Tongue (tissue), 2 donors: Measurements from ENCODE around the gene UTF1. TPM values are rescaled to one million over a fixed set of nuclear protein-coding genes. Genes with fewer than 3 reads are reported as not detected.
"Not testable (repeated sequence)": the region's sequence is repeated elsewhere in the genome, so short reads cannot be mapped to it uniquely, and the experiment has no call there.

Experiments used
- DNase-seq: peaks from one replicate; pipeline ENCODE4 v3.0.0-alpha.2; 2015
- total RNA-seq: library from RNA; depleted of rRNA; stranded (reverse); fragments of >200 nt; gene quantifications from one replicate; pipeline ENCODE4 v1.2.3, GENCODE V29; 2014

UTF1 gene
- total RNA-seq, 1 donor from 2014 or later = not detected

DNA sequence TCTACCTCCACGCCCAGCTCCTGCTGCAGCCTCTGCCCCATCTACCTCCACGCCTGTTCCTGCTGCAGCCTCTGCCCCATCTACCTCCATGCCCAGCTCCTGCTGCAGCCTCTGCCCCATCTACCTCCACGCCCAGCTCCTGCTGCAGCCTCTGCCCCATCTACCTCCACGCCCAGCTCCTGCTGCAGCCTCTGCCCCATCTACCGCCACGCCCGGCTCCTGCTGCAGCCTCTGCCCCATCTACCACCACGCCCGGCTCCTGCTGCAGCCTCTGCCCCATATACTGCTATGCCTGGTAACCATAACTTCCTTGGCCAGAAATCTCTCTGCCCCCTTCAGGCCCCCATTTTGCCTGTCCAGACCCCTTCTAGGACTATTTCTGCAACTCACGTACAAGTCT is 35.0 kb downstream of the UTF1 start:
- DNase-seq = not testable (repeated sequence)

DNA sequence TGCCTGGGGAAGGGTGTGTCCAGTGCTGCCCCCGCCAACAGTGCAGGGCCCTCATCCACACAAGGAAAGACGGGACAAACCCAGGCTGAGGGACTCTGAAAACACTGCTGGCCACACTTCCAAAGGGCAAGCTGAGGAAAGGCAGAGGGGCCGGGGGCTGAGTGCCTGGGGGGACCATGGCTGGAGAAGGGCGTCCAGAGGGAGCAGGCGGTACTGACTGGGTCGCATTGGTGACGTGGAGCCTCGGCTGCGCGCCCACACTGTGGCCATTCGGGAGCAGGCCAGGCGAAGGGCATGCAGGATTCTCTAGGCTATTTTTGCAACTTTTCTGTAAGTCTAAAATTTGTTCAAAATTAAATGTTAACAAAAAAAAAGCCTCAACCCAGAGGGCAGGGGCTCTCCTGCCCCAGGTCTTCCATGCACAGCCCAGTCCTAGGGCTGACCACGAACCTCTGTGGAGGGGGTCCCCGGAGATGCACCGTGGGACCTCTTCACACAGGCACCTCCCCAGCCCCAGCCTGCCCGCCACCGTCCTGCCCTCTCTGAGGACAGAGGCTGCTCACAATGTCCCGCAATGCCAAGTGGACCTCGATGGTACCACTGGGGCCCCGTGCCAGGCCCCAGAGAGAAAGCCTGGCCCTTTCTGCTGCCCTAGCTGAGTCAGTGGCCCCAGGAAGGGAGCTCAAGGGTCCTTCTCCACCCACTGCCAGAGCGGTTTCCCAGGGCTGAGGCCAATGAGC is 36.2 kb downstream of the UTF1 start:
- no peak for DNase-seq

DNA sequence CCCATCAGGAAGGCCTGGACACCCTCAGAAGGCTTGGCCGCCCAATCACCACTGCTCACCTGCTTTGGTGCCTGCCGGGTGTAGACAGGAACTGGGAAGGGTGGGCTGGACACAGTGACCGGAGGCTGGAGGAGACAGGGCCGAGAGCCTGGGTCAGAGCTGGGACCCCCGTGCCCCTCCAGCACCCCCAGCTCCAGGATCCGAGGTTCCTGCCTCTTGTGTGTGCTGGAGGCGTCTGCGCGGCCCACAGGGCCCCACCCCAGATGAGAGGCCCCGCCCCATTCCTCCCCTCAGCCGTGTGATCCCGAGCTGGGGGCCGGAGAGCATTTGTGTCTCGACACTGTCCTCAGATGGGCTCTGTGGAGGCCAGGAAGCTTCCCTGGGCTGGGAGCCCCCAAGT is 37.3 kb downstream of the UTF1 start:
- no peak for DNase-seq

DNA sequence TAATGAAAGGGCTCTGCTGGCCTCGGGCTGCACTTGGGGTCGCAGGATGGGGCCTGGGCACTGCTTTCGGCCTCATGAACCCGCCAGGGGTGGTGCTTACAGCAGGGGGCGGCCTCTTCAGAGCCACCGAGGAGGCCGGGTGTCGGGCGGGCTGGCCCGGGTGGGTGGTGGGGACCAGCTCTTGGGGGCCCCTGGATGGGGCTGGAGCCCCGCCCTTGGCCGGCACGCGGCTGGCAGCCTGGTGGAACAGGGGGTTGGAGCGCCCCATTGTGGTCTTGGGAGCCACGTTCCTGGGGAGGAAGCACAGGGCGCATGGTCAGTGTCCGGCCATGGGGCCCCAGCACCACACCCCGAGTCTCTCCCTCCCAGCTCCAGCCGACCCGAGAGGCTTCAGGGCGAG is 37.8 kb downstream of the UTF1 start:
- DNase-seq = no peak

DNA sequence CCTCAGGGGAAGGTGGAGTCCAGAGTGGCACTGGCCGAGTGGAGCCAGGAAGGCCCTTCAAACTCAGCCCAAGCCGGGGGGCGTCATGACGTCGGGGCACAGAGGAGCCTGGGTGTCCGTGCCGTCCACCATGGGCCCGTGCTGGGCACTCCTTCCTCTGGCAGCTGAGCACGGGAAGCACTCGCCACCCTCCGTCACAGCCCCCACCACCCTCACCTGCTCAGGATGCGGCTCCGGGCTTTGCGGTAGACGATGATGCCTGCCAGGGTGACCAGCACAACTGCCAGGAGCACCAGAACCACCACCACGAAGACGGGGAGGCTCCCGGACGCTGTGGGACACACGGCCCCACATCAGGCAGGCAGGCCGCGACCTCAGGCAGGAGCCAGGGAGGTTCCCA is 38.5 kb downstream of the UTF1 start:
- no peak for DNase-seq

DNA sequence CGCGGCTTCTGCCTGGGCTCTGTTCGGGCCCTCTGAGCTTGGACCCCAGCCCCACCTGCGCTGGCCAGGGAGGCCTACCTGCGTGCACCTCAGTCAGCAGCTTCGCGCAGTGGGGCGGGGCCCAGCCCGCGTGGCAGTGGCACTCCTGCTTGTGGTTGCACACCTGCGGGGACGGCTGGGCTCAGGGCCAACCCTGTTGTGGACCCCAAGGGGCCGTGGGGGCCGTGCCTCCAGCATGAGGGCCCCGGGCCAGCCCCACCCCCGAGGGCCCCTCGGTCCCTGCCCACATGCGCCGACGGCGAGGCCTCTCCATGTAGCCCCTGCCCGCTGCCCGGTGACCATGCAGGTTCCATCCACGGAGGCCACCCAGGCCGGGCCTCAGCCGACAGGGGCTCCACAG is 39.4 kb downstream of the UTF1 start:
- no peak for DNase-seq

DNA sequence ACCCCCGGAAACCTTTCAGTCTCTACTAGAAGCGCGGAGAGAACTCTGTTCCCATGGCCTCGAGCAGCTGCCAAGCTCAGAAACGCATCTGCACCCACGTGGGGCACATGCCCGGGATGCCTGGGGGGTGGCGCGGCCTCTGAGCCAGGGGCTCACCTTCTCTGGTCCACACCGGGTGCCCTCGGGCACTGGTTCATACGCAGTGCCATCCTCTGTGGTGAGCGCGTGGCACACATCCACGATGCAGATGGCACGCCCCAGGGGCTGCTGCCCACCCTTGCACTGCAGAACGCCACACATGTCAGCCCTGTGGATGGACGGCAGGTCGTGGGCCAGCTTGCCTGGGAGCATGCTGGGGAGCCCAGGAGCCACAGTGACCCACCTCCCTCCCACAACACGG is 40.2 kb downstream of the UTF1 start:
- no peak for DNase-seq

DNA sequence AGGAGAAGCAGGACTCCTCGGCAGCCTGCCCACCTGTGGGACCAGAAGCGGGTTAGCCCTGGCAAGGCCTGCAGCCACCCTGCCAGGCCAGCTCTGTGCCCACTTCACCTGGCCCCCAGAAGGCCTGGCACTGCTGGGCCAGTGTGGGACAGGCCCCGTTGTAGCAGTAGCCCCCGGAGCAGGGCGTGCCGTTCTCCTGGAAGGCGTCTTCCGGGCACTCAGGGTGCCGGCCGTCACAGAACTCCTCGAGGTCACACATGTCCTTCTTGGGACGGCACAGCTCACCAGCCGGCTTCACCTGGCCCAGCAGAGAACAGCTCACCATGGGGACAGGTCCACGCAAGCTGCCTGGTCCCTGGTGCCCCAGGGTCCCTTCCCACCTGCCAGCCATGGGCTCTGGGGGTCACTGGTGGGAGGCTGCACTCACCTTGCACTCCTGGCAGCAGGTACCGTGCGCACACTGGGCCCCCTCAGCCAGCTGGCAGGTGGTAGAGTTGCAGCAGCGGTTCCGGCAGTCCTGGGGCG is 40.8 kb downstream of the UTF1 start:
- DNase-seq = no peak

DNA sequence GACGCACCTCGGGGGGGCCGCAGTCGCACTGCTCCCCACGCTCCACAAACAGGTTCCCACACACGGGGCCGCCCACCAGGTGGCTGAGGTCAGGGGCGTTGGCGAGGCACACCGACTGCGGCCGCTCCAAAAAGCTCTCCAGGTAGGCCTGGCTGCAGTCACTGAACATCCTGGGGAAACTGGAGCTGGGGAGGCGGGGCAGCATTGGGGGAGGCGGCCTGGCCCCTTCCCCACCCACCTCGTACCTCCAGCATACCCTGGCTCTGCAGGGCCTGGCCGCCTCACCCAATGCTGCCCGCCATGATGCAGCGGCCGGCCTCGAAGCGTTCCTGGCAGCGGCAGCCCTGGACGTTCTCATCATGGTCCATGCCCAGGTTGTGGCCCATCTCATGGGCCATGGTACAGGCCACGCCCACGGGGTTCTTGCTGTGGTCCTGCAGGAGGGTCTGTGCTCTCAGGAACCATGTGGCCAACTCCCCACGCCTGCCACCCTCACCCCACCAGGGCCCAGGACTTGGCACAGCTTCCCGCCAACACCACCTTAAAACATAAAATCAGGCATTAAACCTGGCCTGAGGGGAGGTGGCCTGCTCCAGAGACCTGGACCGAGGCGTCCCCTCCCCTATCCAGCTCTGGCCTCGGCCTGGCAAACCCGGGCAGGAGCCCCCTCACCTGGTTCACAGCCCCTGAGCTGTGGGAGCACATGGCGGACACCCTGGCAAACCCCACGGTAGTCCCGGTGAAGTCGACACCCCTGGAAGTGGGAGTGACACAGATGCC is 41.7 kb downstream of the UTF1 start:
- DNase-seq = no peak

DNA sequence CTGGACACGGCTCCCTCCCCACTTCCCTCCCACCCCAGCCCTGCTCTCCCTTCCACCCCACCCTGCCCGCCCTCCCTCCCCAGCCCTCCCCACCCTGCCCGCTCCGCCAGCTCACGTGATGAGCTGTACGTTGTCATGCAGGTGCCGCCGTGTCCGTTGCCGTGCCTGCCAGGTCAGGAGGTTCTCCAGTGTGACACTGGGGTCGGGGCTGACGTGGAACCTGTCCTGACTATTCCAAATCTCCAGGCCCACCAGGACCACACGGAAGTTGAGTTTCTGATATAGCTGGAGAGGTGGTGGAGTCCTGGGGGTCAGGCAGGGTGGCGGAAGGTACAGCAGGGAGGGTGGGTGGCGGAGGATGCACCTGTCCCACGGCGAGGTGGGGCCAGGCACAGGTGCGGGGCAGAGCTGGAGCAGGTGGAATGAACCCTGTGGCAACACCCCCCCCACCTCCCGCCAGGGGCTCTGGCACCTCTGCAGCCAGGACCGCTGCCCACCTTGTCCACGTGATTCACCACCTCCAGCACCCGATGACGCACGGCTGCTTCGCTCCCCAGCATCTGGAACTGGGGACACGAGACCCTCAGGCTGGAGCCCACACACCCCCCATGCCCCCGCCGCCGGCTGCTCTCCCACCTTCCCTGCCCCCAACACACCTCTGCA is 42.4 kb downstream of the UTF1 start:
- no peak for DNase-seq

DNA sequence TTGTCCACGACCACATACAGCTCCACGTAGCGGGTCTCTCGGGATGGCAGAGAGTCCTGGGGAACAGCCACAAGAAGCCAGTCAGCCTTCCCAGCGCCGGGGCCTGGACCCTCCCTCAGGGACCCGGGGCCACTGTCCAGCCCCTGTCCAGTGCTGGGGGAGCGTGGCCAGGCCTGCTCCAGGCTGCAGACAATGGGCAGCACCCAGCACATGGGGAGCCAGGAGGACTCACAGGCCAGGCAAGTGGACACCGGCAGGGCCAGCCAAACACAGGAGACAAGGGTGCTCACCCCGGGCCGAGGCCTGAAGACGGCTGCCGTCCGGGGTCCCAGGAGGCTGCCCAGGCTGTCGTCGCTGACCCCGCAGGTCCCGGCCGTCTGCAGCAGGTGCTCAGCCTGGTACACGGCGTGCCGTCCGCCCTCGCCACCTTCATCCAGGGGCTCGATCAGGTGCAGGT is 43.0 kb downstream of the UTF1 start:
- no peak for DNase-seq

DNA sequence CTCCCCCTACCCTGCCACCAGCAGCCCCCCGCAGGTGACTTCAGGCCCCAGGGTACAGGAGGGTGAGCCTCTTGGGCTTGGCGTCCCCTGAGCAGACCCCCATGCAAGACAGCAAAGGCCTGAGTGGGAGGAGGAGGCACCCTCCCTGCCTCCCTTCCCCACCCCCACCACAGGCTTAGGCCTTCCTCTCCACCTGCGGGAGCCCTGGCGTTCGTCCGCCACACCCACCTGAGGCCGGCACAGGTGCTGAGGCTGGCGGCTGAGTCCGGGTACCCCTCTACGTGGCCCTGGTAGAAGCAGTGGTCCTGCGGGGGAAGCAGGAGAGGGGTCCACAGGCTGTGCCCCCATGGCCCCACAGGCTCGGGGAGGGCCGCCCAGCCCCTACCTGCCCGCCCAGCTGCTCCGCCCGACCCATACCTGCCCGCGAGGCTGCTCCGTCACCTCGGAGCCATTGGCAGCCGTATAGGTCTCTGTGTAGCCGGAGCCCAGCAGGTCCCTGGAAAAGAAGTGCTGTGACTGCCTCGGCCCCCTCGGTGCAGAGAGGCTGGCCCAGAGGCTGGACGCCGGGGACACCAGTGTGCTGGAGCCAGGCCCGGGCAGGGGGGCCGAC is 43.6 kb downstream of the UTF1 start:
- no peak for DNase-seq

DNA sequence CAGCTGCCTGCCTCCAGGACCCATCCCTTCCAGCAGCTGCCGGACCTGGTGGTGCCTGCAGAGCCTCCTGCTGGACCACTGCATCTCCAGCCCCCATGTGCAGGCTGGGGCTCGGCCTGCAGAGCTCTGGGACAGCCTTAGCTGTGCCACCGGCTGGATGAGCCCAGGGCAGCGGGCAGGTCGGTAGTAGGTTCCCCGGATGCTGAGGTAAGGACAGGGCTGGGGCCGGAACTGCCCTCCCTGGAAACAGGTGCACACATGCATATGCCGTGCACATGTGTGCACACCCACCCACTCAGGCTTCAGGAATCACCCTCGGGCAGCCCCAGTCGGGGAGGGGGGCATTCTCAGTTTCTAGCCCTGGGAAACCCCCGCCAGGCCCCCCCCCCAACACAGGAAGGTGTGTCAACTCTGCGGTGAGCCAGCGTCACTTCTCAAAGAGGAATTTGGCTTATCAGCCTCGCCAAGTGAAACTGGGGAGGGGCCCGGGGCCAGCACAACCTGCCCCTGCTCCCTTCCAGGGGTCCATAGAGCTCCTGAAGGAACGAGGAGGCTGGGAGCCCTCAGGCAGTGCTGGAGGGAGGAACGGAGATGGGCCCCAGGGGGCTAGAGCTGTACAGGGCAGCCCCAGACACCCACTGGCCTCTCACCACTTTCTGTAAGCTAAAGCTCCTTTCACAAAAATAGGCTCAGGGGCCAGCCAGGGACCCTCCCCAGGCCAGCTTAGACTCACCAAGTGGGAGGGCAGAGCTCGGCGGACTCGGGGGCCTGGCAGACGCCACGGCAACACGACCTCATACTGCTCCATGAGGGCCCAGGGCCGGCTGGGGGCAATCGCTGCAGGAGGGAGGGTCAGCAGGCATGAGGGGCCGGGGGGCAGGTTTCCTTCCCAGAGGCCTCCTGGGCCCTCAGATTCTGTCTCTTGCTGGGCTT is 45.0 kb downstream of the UTF1 start:
- no peak for DNase-seq

DNA sequence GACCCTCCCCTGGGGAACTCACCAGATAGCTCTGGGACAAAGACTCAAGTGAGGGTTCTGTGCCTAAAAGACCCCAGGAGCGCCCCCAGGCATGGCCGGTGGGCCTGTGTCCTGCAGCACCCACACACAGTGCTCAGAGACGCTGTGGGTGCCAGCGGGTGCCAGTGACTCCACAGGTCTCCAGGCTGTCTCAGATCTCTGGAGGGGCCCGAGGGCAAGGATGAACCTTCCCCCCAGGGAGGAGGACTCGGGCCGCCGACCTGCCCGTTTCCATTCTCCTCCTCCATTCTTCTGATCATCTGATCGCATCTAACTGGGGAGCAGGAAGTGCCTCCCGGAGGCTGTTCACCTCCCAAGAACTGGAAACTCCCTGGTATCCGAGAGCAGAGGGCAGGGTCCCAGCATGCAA is 45.7 kb downstream of the UTF1 start:
- no peak for DNase-seq

DNA sequence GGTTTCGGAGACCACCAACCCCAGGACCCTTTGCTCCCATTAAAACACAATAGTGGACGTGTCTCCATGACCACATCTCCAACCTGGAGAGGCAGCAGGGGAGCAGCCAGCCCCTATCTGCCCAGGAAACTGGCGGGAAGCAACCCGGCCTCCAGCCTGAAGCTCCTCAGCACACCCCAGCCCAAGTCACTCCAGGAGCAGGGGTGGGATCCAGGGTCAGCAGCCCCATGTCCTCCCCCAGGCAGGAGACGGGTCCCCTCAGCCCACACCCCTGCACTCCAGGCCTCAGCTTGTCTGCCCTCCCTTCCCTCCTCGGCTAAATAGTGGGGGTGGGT is 46.0 kb downstream of the UTF1 start:
- DNase-seq = no peak

DNA sequence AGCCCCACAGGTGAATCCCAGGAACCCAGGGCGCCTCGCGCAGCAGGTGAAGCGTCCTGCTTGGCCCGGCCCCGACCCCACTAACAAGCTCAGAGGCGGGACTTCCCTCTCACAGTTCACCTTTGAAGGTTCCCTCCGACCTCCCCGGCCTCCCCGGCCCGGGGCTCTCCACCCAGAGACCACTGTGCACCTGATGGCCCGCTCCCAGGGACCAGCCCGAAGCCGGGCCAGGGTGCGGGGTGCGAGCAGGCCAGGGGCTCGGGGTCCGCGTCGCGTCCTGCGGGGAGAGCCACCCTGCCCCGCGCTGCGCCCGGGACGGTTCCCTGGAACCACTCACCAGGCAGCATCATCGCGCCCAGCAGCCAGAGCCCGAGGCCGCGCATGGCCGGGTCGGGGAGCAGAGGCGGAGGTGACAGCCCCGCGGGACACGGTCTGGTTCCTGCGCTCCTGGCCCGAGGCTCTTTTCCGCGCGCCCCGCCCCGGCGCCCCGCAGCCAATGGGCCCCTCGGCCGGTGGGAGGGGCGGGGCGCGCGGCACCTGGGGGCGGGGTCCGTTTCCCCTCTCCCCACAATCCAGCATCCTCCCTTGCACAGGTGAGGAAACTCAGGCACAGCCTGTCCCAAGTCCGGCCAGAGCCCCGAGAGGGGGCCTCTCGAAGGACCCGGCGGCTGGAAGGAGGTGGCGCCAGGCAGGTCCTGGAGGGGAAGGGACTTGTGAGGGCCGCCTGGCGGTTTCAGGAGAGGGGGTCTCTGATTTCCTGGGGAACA is 46.6 kb downstream of the UTF1 start, which contains the start of gene ADAM8:
Gene ADAM8, minus strand, starts transcription at position 434 of the 767 bp plus-strand sequence. Its CDS starts 51 bp downstream, at position 383.
- DNase-seq = no peak

DNA sequence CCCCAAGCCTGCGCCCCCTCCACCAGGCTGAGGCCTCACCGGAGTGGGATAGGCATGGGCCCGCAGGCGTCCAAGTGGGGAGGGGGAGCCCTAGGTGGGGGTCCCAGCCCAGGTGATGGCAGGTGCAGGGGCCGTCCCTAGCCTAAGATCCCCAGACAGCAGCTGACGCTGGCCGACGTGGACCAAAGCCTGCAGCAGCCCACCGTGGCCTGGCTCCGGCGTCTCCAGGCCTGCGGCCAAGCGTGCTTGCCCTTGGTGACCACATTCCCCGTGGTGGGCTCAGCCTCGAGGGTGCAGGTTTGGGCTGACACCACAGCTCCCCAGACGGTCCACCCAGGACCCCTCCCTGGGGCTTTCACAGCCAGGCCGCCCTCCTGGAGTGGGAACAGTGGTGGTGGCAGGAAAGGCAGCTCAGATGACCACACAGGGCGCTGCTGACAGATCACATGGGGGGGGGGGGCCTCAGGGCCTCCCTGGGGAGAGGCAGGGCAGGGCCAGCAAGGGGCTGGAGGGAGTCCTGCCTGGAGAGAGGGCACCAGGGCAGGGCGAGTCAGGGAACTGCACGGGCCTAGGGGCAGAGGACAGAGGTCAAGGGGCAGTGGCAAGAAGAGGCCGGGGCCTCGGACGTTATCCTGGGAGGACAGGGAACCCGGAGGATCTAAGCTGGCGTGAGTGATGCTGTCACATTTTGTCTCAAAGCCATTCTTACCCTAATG is 47.4 kb downstream of the UTF1 start:
- no peak for DNase-seq

DNA sequence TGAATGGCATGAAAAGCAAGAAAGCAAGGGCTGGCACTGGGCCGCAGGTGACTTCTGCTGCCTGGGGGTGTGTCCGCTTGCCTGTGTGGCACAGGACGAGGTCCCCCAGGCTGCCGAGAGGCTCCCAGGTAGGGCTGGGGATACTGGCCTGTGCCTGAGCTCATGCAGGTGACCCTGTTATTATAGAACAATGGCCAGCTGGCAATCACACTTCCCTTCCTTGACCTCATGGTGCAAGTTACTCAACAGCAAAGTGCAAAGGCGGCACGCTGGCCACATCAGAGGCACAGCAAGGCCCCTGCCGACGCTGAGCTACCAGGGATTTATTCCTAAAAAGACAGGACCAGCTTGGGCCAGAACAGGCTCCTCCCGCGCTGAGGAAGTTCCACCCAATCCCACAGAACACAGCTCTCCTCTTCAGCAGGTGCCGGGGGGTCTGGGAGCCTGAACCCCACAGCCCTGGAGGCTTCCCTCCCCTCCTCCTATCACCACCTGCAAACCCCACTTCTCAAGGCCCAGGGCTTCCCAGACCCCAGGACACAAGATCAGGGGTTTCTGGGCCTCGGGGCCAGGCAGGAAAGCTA is 48.1 kb downstream of the UTF1 start:
- no peak for DNase-seq

DNA sequence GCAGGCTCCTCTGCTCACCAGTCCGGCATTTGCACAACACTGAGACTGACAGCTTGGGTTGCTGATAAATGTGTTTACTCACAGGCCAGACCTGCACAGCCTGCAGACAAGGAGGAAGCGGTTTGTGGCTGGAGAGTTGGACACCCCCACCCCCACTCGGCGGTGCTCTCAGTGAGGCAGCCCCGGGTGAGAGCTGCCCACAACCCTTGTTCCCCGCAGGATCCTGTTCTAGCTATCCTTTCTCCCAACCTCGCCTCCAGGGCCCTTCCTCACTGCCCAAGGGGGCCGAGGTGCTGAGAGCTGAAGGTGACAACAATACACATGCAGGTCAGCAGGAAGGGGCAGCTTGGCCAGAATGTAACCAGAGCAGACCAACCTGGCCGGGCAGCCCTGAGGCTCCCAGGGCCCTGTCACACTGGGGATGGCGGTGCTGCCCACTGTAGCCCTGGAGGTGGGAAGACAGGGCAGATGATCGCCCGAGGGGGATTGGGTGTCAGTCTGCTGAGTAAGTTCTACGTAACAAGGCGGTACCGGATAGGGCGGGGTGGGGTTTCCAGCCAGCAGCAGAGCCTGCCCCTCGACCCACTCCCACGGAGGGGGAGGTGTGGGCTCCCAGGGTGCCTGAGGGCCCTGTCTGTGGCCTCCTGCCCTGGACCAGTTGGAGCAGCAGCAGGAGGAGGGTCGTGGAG is 48.7 kb downstream of the UTF1 start:
- DNase-seq = no peak
